Stimulated activated CD4-positive, alpha-beta T cell treated with anti-CD3 and anti-CD28 coated beads, Interleukin-1b, Interleukin-23, amount 100 ng/mL, for 48 hours (primary cell): ENCODE data around the gene MT1X.

Experiments used
- DNase-seq: peaks from one replicate; pipeline ENCODE4 v3.0.0-alpha.2; 2020

MT1X gene

DNA sequence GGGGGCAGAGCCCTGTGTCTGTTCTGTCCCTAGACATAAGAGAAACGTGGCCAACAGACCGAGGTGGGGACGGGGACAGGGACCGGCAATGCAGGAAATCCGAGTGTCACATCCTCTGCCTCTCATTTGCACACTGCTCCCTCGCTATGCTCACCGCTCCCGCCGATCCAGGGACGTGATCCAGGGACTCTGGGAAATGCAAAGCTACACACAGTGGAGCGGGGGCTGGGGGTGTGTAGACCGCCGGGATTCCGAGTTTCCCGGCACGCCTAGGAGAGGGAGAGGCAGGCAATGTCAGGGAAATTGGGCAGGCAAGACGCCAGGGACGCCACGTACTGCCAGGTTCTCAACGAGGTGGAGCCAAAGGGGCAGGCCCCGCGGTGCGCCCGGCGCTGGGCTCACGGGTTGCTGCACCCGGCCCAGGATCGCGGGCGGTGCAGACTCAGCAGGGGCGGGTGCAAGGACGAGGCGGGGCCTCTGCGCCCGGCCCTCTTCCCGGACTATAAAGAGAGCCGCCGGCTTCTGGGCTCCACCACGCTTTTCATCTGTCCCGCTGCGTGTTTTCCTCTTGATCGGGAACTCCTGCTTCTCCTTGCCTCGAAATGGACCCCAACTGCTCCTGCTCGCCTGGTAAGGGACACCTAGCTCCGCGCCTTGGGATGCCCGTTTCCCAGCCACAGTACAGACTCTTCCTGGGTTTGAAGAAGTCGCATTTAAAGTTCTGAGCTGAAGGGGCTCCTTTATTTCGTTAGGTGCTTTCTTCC is at the start of gene MT1X:
TSS of gene MT1X (plus strand) at position 532 of the 764 bp plus-strand sequence. CDS start at position 603, 71 bp downstream.
- peak; percentile 92 for DNase-seq

DNA sequence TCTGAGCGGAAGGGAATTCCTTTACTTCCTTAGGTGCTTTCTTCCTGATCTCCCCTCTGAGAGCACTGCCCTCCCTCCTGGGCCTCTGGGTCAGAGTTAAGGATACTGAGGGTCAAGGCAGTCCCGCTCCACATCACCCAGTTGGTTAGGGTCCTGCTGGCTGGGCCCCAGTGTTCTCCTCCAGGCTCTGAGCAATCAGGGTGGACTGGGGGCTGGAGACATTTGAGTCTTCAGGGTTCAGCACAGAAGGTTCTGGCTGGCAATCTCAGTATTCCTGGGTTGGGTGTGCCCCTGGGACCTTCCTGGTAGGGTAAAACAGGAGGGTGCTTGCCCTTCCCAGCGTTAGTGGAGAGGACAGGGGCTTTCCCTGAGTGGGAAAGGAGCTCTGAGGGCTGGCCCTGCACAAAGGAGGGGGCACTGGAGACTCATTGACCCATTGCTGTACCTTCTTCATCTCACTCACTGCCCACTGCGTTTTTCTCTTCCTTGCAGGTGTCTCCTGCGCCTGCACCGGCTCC is 49.4 kb upstream of the MT1X start:
- no peak for DNase-seq

DNA sequence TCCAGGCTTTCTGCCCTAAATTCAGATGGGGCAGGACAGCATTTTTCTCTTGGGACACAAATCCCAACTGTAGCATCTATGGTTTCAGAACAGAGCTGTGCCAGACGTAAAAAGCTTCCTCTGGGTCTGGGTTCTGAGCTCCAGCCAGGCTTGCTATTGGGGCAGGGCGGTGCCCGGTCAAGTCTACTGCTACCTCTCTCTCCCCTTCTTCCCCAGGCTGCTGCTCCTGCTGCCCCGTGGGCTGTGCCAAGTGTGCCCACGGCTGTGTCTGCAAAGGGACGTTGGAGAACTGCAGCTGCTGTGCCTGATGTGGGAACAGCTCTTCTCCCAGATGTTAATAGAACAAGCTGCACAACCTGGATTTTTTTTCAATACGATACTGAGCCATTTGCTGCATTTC is 48.7 kb upstream of the MT1X start:
- DNase-seq = no peak

DNA sequence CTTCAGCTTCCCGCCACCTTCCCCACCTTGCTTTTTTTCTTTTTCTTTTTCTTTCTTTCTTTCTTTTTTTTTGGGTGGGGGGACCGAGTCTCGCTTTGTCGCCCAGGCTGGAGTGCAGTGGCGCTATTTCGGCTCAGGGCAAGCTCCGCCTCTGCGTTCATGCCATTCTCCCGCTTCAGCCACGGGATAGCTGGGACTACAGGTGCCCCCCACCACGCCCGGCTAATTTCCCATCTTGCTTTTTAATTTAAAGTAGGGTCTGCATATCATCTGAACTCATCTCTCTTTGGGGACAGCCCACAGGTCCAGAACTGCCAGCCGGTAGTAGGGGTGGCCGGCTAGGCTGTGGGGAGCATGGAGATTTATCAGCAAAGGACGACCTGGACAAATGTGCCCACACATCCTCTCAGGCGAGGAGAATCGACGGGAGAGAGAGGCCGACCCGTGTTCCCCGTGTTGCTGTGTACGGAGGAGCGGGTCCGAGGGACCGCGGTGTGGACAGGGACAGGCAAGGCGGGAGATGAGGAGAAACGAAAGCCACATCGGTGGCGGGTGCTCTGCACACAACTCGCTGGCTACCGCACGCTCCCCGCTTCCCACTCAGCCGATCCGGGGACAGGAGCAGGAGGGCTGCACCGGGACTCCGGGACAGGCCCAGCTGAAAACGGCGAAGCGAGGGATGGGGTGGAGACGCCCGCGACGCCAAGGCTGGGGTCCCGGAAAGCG is 47.4 kb upstream of the MT1X start:
- DNase-seq = no peak

DNA sequence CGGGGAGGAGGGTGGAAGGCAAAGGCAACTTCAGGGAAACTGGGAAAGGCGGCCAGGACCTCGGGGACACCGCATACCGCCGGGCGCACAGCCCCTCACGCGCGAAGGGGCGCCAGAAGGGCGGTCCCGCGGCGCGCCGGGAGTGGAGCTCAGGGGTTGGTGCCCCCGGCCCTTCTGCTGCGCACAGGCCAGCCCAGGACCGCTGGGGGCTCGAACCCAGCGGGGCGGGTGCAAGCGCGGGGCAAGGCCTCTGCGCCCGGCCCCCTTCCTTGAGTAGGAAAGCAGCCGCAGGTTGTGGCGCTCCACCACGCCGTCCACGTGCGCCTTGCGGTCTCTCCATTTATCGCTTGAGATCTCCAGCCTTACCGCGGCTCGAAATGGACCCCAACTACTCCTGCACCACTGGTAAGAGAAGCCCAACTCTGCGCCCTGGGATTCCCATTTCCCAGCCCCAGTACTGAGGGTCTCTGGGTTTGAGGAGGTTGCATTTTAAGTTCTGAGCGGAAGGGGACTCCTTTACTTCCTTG is 46.8 kb upstream of the MT1X start:
- DNase-seq = no peak

DNA sequence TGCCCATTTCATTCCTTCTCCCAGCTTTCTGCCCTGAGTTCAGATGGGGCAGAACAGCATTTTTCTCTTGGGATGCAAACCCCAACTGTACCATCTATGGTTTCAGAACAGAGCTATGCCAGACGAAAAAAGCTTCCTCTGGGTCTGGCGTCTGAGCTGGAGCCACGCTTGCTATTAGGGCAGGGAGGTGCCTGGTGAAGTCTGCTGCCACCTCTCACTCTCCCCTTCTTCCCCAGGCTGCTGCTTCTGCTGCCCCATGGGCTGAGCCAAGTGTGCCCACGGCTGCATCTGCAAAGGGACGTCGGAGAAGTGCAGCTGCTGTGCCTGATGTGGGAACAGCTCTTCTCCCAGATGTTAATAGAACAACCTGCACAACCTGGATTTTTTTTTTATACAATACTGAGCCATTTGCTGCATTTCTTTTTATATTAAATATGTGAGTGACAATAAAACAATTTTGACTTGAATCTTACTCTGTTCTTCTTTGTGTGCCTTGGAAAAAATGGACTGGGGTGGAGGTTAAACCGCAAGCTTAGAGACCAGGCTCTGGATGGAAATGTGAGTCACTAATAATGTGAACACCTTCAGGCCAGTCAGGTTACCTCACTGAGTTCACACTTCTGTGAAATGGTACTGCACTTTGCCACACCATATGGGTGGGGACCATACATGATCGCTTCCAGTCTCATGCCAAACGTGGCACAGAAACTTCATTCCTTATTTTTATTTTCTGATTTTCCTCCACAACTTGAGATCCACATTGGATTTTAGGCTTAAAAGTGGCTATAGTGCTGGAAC is 45.5 kb upstream of the MT1X start:
- DNase-seq = no peak

DNA sequence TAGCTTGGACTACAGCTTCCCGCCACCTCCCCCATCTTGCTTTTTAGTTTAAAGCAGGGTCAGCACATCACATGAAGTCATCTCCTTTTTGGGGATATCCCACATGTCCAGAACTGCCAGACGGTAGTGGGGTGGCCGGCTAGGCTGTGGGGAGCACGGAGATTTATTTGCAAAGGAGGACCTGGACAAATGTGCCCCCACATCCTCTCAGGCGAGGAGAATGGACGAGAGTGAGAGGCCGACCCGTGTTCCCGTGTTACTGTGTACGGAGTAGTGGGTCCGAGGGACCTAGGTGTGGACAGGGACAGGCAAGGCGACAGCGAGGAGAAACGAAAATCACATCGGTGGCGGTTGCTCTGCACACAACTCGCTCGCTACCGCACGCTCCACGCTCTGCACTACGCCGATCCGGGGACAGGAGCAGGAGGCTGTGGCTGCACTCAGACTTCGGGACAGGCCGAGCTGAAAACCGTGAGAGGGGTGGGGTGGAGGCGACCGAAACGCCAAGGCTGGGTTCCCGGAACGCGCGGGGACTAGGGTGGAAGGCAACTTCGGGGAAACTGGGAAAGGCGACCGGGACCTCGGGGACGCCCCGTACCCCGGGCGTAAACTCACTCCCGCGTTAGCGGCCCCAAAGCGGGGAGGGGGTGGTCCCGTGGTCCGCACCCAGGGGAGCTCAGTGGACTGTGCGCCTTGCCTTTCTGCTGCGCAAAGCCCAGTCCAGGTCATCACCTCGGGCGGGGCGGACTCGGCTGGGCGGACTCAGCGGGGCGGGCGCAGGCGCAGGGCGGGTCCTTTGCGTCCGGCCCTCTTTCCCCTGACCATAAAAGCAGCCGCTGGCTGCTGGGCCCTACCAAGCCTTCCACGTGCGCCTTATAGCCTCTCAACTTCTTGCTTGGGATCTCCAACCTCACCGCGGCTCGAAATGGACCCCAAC is 44.2 kb upstream of the MT1X start, which contains the start of gene MT1A:
TSS of gene MT1A (plus strand) at position 853 of the 937 bp plus-strand sequence. CDS start at position 926, 73 bp downstream.
- DNase-seq = no peak

DNA sequence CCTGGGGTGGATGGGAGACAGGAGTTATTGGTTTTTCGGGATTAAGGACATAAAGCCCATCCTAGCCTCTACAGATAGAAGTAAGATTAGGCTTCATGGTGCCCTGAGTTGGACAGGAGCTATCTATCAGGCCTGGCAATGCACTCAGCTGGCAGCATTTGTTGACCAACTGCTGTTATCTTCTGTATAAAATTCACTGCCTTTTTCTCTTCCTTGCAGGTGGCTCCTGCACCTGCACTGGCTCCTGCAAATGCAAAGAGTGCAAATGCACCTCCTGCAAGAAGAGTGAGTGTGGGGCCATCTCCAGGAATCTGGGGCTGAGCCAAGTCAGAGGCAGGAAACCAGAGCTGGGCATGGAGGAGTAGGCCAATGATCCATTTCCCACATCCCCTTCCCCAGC is 43.2 kb upstream of the MT1X start:
- no peak for DNase-seq

DNA sequence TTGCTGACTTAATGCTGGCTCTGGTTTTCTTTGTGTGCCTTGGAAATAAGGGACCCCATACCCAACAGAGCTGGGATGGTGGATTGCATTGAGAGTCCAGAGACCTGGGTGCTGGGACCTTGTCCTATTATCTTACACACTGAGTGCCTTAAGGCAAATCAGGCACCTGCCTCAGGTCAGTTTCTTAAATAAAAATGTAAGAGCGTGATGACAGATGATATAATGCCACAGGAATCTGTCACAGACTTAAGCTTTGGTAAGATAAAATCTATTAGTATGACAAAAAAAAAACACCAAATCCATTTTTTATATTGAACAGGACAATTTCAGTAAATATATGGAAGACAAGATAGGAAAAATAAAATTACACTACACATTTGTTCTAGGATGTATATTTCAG is 42.2 kb upstream of the MT1X start:
- no peak for DNase-seq

DNA sequence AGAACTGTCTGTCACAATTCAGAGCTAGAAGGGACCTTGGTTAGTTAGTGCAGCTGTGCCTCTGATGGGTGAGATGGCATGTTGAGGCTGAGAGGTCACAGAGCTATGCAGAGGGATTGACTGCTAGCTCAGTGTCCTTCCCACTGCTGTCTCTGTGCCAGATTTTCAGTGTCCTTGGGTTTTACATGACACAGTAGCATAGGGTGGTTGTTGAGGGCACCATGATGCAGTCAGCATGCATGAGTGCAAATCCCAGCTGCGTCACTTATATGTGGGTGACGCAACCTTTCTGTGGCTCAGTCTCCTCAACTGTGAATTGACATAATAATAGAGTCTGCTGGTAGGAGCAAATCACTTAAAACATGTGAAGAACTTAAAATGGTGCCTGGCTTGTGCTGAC is 41.1 kb upstream of the MT1X start:
- no peak for DNase-seq

DNA sequence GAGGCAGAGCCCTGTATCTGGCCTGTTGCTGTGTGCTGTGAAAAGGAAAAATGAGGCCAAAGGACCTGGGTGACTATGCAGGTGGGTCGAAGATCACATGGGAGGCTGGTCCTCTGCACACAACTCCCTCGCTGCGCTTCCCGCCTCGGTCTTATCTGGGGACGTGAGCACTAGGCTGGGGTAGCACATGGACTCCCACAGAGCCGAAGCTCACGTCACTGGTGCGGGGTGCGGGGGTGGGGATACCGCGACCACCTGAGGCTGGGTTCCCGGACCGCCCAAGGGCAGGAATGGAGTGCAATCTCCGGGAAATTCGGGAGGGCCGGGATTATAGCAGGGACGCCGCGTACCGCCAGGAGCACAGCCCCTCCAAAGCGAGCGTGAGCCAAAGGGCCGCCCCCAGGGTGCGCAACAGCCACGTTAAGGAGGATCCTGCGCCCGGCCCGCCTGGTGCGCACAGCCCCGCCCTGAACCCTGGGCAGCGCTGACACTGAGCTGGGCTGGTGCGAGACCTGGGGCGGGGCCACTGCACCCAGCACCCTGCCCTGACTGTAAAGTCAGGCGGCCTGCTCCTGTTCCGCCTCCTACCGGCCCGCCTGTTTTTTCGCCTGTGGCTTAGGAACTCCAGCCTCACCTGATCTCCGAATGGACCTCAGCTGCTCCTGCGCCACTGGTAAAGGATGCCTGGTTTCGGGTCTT is 39.0 kb upstream of the MT1X start:
- peak; percentile 76 for DNase-seq

DNA sequence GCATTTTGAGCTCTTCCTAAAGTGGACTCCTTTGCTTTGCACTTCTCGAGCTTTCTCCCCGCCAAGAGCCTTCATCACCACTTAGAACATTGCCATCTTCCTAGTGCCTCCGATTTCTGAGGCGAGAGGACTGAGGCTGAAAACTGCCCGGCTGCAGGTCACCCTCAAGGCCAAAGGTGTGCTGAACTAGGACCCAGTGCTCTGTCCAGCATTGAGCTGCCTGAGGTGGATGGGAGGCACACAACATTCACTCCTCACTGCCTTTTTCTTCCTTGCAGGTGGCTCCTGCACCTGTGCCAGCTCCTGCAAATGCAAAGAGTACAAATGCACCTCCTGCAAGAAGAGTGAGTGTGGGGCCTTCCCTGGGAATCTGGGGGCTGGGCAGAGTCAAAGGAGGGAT is 38.4 kb upstream of the MT1X start:
- no peak for DNase-seq

DNA sequence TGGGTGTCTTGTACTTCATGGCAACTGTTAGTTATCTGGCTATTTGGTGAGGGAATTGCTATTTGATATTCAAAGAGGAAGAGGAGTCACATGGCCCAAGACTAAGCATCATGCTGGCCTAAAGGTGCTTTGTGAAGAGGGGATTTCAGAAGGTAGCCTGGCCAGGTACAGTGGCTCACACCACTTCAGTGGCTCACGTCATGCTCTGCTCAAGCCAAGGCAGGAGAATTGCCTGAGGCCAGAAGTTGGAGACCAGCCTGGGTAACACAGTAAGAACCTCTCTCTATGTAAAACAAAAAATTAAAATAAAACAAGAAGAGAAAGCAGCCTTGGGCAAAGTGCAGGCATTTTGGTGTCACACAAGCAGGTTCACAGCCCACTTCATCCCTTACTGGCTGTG is 37.0 kb upstream of the MT1X start:
- DNase-seq = no peak

DNA sequence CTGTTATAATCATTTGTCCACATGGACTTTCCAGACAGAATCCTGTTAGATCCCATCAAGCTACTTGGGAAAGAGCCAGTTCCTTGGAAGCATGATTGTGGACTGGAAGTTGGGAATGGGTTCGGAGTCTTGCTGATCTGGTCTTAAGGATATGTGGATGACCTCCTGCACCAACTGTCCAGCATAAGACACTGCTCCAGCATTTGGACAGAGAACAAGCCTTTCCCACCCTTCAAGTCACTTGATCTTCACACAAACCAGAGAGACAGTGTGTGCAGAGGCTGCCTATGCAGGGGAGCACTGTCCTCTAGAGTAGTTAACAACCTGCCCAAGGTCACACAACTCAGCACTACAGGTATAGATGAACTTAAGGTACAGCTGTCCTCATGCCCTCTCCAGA is 36.4 kb upstream of the MT1X start:
- no peak for DNase-seq

DNA sequence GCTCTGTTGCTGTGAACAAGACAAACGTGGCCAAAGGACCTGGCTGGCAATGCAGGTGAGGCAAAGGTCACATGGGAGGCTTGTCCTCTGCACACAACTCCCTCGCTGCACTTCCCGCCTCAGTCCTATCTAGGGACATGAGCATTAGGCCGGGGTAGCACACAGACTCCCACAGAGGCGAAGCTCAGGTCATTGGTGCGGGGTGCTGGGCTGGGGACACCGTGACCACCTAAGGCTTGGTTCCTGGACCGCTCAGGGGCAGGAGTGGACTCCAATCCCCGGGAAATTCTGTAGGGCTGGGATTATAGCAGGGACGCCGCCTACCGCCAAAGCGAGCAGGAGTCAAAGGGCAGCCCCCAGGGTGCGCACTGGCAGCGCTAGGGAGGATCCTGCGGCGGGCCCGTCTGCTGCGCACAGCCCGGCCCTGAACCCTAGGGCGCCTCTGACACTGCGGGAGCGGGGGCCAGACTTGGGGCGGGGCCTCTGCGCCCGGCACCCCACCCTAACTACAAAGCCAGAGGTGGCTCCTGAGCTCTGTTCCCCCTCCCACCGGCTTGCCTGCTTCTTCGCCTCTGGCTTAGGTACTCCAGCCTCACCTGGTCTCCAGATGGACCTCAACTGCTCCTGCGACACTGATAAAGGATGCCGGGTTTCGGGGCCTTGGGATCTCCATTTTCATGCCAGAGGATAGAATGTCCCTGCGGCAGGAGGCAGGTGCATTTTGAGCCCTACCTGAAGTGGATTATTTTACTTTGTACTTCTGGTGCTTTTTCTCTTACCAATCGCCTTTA is 34.4 kb upstream of the MT1X start:
- DNase-seq = no peak

DNA sequence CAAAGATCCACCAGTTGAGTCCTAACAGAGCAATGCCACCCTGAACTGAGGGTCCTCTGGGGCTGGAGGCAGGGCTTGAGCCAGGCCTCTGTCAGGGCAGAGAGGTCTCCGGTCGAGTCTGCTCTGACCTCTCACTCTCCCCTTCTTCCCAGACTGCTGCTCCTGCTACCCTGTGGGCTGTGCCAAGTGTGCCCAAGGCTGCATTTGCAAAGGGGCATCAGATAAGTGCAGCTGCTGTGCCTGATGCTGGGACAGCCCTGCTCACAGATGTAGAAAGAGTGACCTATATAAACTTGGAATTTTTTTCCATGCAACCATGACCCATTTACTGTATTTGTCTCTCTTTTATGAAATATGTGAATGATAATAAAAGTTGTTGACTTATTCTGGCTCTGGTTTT is 33.0 kb upstream of the MT1X start:
- DNase-seq = no peak

DNA sequence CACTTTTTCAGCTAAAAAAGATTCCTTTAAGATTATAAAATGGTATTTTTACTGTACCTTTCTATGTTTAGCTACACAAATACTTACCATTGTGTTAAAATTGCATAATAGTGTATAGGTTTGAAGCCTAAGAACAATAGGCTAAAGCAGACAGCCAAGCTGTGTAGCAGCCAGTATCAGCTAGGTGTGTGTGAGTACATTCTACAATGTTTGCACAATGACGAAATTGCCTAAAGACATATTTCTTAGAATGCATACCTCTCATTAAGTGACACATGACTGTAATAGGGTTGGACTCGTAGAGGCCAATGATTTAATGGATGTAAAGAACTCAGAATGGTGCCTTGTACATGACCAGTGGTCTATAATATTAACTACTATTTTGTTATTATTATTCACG is 32.5 kb upstream of the MT1X start:
- DNase-seq = no peak

DNA sequence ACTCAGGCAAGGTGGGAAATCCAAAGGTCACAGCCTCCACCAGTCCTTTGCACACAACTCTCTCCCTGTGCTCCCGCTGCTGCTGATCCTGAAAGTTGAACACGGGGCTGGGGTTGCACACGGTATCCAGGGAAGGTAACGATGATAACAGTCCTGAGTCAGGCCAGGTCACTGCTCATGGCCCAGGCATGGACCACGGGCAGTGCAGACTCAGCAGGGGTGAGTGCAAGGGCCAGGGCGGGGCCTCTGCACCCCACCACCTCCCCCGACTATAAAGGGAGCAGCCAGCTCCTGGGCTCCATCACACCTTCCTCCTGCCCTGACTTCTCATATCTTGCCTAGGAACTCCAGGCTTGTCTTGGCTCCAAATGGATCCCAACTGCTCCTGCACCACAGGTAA is 30.7 kb upstream of the MT1X start, which contains the start of gene MT1B:
TSS of gene MT1B (plus strand) at position 301 of the 400 bp plus-strand sequence. CDS start at position 369, 68 bp downstream.
- DNase-seq = no peak

DNA sequence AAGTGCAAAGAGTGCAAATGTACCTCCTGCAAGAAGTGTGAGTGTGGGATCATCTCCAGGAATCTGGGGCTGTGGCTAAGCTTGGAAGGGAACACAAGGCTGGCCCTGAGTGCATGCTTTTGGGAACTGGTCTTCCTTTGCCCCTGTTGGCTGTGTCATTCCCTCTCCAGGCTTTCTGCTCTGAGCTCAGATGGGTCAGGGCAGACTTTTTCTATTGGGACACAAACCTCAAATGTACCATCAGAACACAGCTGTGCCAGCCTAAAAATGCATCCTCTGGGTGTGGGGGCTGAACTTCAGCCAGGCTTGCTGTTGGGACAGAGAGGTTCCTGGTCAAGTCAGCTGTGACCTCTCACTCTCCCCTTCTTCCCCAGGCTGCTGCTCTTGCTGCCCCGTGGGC is 29.7 kb upstream of the MT1X start:
- no peak for DNase-seq

DNA sequence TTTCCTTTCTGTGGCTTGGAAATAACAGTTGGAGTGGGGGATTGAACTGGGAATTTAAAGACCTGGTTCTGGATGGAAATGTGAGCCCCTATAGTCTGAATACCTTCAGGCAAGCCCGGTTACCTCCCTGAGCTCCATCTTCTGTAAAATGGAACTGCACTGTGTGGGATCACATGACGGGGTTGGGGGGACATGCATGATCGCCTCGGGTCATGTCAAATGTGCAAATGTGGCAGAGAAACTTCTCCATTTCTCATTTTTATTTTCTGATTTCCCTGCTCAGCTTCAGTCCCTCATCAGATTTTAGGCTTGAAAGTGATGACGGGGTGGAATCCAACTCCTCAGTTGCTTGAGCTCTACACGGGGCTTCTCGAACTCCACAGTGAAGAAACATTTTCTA is 29.1 kb upstream of the MT1X start:
- DNase-seq = no peak
